ENCODE measurements around the gene PARVG. TPM values are rescaled to one million over a fixed set of nuclear protein-coding genes. Genes with fewer than 3 reads are reported as not detected.

Gene PARVG
- total RNA-seq, 4 donors from 2014 or later: 0.19 to 4.8 (median 2.7) TPM

- intact Hi-C loops (cut with DNase I; ENCODE audit: low total_unique reads) (no loop called here), in situ Hi-C loops (cut with MboI; ENCODE audit: low sequenced_read_pairs in 4 of 4) (no loop called here)
- Histone ChIP-seq H3K4me3 (no peak overlapping the region), H3K27me3 (peaks cover 0 to 4% (median 4%) of the 10 kb centered on the region in 3 donors), H3K27ac (no peak overlapping the region), H3K36me3 (no peaks in the 10 kb centered on the region), H3K4me1 (no peaks in the 10 kb centered on the region), H3K9me3 (no peaks in the 10 kb centered on the region)
- ATAC-seq (no peak), DNase-seq (no peak)
- no peak for TF ChIP-seq POLR2A (IDR thresholded peaks at IDR 0.05)
- TF ChIP-seq CTCF (IDR thresholded peaks at IDR 0.05 in 4 of 5, conservative IDR thresholded peaks at IDR 0.05 in 1 of 5): no peak
Observed at GRCh38 chr22:44256085-44256484, 75.4 kb downstream of the PARVG start.

GRCh38 chr22:44256556-44257485 is 76.1 kb downstream of the PARVG start:
- no peak for DNase-seq

More at GRCh38 chr22:44256556-44257485, 76.1 kb downstream of the PARVG start:
- no peaks in the 10 kb centered on the region for H3K4me1 ChIP-seq
- H3K4me3 ChIP-seq: no peak overlapping the region
- peaks cover 0 to 4% (median 4%) of the 10 kb centered on the region in 3 donors for H3K27me3 ChIP-seq
- no peaks in the 10 kb centered on the region for H3K9me3 ChIP-seq
- no peaks in the 10 kb centered on the region for H3K36me3 ChIP-seq
- no peak for TF ChIP-seq CTCF (IDR thresholded peaks at IDR 0.05 in 4 of 5, conservative IDR thresholded peaks at IDR 0.05 in 1 of 5)
- TF ChIP-seq POLR2A (IDR thresholded peaks at IDR 0.05): no peak
- in situ Hi-C loops (cut with MboI; ENCODE audit: low sequenced_read_pairs in 4 of 4): no loop called here
- intact Hi-C loops (cut with DNase I; ENCODE audit: low total_unique reads): no loop called here
- ATAC-seq: no peak
- no peak overlapping the region for H3K27ac ChIP-seq

Other genes with a start within 250 kb of the PARVG start
- 100 to 1,000 TPM in 1 of 4 donors, 10 to 100 TPM in 3; 67.4 to 104 (median 72.0) TPM for gene SAMM50, start 225.5 kb upstream of the PARVG start, total RNA-seq
- gene PARVB, start 156.6 kb upstream of the PARVG start, total RNA-seq: 100 to 1,000 TPM; 120 to 201 (median 147) TPM
- under 1 TPM in 2 of 4 donors, not detected in 2; 0.03 to 0.10 TPM for gene SHISAL1, start 132.0 kb downstream of the PARVG start, total RNA-seq

All from gastrocnemius medialis (tissue), 4 donors.